GM12878 (cell line): ENCODE data around the gene MYO7A. TPM values are rescaled to one million over a fixed set of nuclear protein-coding genes. Genes with fewer than 3 reads are reported as not detected.

ENCODE experiments used
- ATAC-seq: fragments of 200-7000 bp; cut with Tn5 transposase; 3 replicates; pipeline ENCODE4 v1.9.1; 2020; ENCODE audit warnings: mild to moderate bottlenecking, moderate library complexity
- BruUV-seq: library from RNA; stranded (reverse); fragments of 400-500 nt; replicated peaks from 2 replicates; lab custom pipeline; 2021; lab: Mats Ljungman, UMichigan
- CTCF ChIA-PET: fragments of 300-600 bp; sonication (Branson Sonifier 250); formaldehyde crosslinking; extraction: SDS; loops from one replicate; lab custom pipeline; 2021; ENCODE audit warnings: inconsistent platforms; lab: Yijun Ruan, JAX
- POLR2A ChIA-PET: fragments of 350-600 bp; formaldehyde crosslinking; extraction: SDS; loops from one replicate; lab custom pipeline; 2021; ENCODE audit warnings: inconsistent platforms; lab: Charles Lee
- RAD21 ChIA-PET: fragments of 300-600 bp; sonication (Branson Sonifier 250); formaldehyde crosslinking; loops from one replicate; lab custom pipeline; 2023; ENCODE audit warnings: antibody characterized with exemption; ENCODE audit not compliant: unreplicated experiment; lab: Charles Lee
- SMC1A ChIA-PET: fragments of 300-600 bp; sonication (Branson Sonifier 250); formaldehyde crosslinking; loops from one replicate; lab custom pipeline; 2023; ENCODE audit not compliant: unreplicated experiment, uncharacterized antibody; lab: Charles Lee
- DNase-seq: peaks from one replicate; pipeline ENCODE4 v3.0.0-alpha.2; 2011; ENCODE audit warnings: low read depth, low spot score
- FAIRE-seq: peaks from 3 replicates; lab custom pipeline; 2011; peaks lifted over from hg19 to GRCh38; lab: Jason Lieb, UNC
- H2AFZ ChIP-seq: 2 replicates; pipeline ENCODE4 v1.6.0; 2011; ENCODE audit warnings: low read depth, low read length, control low read depth; ENCODE audit not compliant: control insufficient read depth
- H3K27ac ChIP-seq: 2 replicates; pipeline ENCODE4 v1.5.1; 2011; ENCODE audit warnings: control low read depth; ENCODE audit not compliant: control insufficient read depth, insufficient read depth
- H3K27me3 ChIP-seq, 2 experiments: replicated peaks in 1 of 2; 2 replicates each; pipeline versions ENCODE4 v1.6.0 to v1.6.1; 2011; ENCODE audit warnings: low read length in 1 of 2; ENCODE audit not compliant: control insufficient read depth in 2 of 2, insufficient read depth in 2 of 2
- H3K36me3 ChIP-seq, 2 experiments: 2 replicates each; pipeline ENCODE4 v1.5.1; 2011; ENCODE audit warnings: low read length in 1 of 2; ENCODE audit not compliant: control insufficient read depth in 2 of 2, insufficient read depth in 2 of 2
- H3K4me1 ChIP-seq: 2 replicates; pipeline ENCODE4 v1.6.1; 2011; ENCODE audit warnings: mild to moderate bottlenecking, low read length, moderate library complexity, mixed read lengths; ENCODE audit not compliant: control insufficient read depth, insufficient read depth
- H3K4me2 ChIP-seq: 2 replicates; pipeline ENCODE4 v1.6.0; 2011; ENCODE audit warnings: control low read depth; ENCODE audit not compliant: control insufficient read depth, insufficient read depth
- H3K4me3 ChIP-seq: fragments of 200-600 bp; sonication (generic); 2 replicates; pipeline ENCODE4 v1.5.1; 2016
- H3K79me2 ChIP-seq: 2 replicates; pipeline ENCODE4 v1.6.0; 2011; ENCODE audit warnings: low read length; ENCODE audit not compliant: control insufficient read depth, insufficient read depth
- H3K9ac ChIP-seq: 2 replicates; pipeline ENCODE4 v1.8.0; 2011; ENCODE audit warnings: low read length, control low read depth, mixed read lengths; ENCODE audit not compliant: control insufficient read depth, insufficient read depth
- H3K9me3 ChIP-seq: replicated peaks from 3 replicates; pipeline ENCODE4 v1.5.1; 2011; ENCODE audit warnings: mild to moderate bottlenecking, low read length; ENCODE audit not compliant: control insufficient read depth, insufficient read depth
- H4K20me1 ChIP-seq: 2 replicates; pipeline ENCODE4 v1.6.0; 2011; ENCODE audit not compliant: control insufficient read depth, insufficient read depth
- BCLAF1 ChIP-seq: fragments of 450-650 bp; IDR thresholded peaks from 2 replicates; pipeline ENCODE4 v1.6.1; 2017; ENCODE audit warnings: antibody characterized with exemption, mild to moderate bottlenecking, moderate library complexity
- CHD4 ChIP-seq: fragments of 200-600 bp; sonication (generic); IDR thresholded peaks from 2 replicates; pipeline ENCODE4 v1.6.1; 2016; ENCODE audit warnings: mild to moderate bottlenecking
- CREM ChIP-seq: IDR thresholded peaks from 2 replicates; pipeline ENCODE4 v1.6.1; 2014; ENCODE audit warnings: antibody characterized with exemption, low read depth
- EGR1 ChIP-seq, 2 experiments: IDR thresholded peaks; 1 replicate in 1 of 2; 2 replicates in 1 of 2; pipeline ENCODE4 v1.6.1; 2011 to 2012; ENCODE audit warnings: low read depth in 2 of 2, low read length in 2 of 2, borderline replicate concordance in 1 of 2, mild to moderate bottlenecking in 1 of 2, moderate library complexity in 1 of 2
- HCFC1 ChIP-seq: fragments of 150-350 bp; IDR thresholded peaks from 2 replicates; pipeline ENCODE4 v1.6.1; 2014; ENCODE audit warnings: low read length
- MEF2A ChIP-seq: IDR thresholded peaks from 2 replicates; pipeline ENCODE4 v1.6.1; 2011; ENCODE audit warnings: low read depth, mild to moderate bottlenecking, low read length, moderate library complexity; ENCODE audit not compliant: insufficient read depth
- POU2F2 ChIP-seq: IDR thresholded peaks from 3 replicates; pipeline ENCODE4 v1.6.1; 2011; ENCODE audit warnings: low read depth, mild to moderate bottlenecking, low read length, borderline replicate concordance
- RAD21 ChIP-seq: IDR thresholded peaks from 2 replicates; pipeline ENCODE4 v1.6.1; 2011; ENCODE audit warnings: mild to moderate bottlenecking, low read depth, low read length, moderate library complexity; ENCODE audit not compliant: insufficient read depth
- YY1 ChIP-seq: IDR thresholded peaks from 2 replicates; pipeline ENCODE4 v1.6.1; 2011; ENCODE audit warnings: low read depth, mild to moderate bottlenecking, low read length
- ZBTB33 ChIP-seq: fragments of 450-650 bp; IDR thresholded peaks from 2 replicates; pipeline ENCODE4 v1.6.1; 2017; ENCODE audit warnings: mild to moderate bottlenecking
- WGBS: methylation state at CpG from one replicate; pipeline ENCODE4 v1.1.6; 2016; ENCODE audit warnings: low lambda C conversion rate; ENCODE audit not compliant: insufficient replicate concordance, insufficient coverage; ENCODE audit errors: missing lambda C conversion rate; 5-methylcytosine and 5-hydroxymethylcytosine counted together
- in situ Hi-C: fragments of 300-500 bp; cut with MboI; formaldehyde crosslinking; loops from 9 replicates; pipeline ENCODE4 v1.14.3; 2018; ENCODE audit warnings: mixed read lengths
- intact Hi-C: fragments of 100-400 bp; cut with micrococcal nuclease; formaldehyde crosslinking; loops from one replicate; pipeline ENCODE4 v1.14.2; 2022; ENCODE audit not compliant: unreplicated experiment
- polyA plus RNA-seq, 11 experiments: library from polyadenylated mRNA; depleted of rRNA in 4 of 11; unstranded in 6 of 11; stranded (reverse) in 5 of 11; fragments of >200 nt; fragmentation: Nextera tagmentation in 4 of 11; fragmentation: Illumina TruSeq in 1 of 11; extraction: Ambion mirVana in 4 of 11; extraction: Trizol in 1 of 11; gene quantifications; 1 replicate in 1 of 11; 2 replicates in 10 of 11; pipeline versions ENCODE4 v1.2.1 to v1.2.3, GENCODE V29; 2011 to 2016; ENCODE audit warnings: inconsistent platforms in 2 of 11, missing spikeins in 2 of 11, low read depth in 1 of 11
- total RNA-seq, 4 experiments: library from RNA; depleted of rRNA in 3 of 4; stranded (reverse); fragments of >200 nt in 3 of 4; fragmentation: Illumina TruSeq in 1 of 4; extraction: Trizol in 1 of 4; gene quantifications; 2 replicates each; pipeline versions ENCODE4 v1.2.1 to v1.2.3, GENCODE V29; 2013 to 2021
- TF ChIP-seq, protein P1 (sequence below): fragments of 450-650 bp; IDR thresholded peaks from 2 replicates; pipeline ENCODE4 v1.6.1; 2018; ENCODE audit warnings: mild to moderate bottlenecking, low read depth, moderate library complexity; ENCODE audit not compliant: partially characterized antibody

Gene MYO7A
- total and polyA plus RNA-seq, 10 of the 15 experiments (the other 5 are each of a cell fraction or from before 2014, with no cell fraction given) = 0.01 to 0.21 (median 0.04) TPM; not detected in 6

- H3K4me3 ChIP-seq = no peak overlapping the region
- ChIA-PET CTCF (interaction anchor here (1.1 to 3.0 kb wide), 3 partner anchors 9 to 181 kb away, joined by 3 to 17 read pairs (median 4); no protein-coding TSS in a partner anchor), POLR2A (no interaction called here), RAD21 (no interaction called here), SMC1A (no interaction called here)
- TF ChIP-seq RAD21 (no peak), YY1 (no peak), ZBTB33 (no peak), CHD4 (no peak), CREM (no peak), EGR1 (IDR thresholded peaks at IDR 0.05; ENCODE audit: borderline replicate concordance in 1 of 2, low read depth in 2 of 2, low read length in 2 of 2) (no peak), BCLAF1 (no peak), HCFC1 (no peak), MEF2A (no peak), POU2F2 (no peak)
- TF ChIP-seq, protein P1, sequence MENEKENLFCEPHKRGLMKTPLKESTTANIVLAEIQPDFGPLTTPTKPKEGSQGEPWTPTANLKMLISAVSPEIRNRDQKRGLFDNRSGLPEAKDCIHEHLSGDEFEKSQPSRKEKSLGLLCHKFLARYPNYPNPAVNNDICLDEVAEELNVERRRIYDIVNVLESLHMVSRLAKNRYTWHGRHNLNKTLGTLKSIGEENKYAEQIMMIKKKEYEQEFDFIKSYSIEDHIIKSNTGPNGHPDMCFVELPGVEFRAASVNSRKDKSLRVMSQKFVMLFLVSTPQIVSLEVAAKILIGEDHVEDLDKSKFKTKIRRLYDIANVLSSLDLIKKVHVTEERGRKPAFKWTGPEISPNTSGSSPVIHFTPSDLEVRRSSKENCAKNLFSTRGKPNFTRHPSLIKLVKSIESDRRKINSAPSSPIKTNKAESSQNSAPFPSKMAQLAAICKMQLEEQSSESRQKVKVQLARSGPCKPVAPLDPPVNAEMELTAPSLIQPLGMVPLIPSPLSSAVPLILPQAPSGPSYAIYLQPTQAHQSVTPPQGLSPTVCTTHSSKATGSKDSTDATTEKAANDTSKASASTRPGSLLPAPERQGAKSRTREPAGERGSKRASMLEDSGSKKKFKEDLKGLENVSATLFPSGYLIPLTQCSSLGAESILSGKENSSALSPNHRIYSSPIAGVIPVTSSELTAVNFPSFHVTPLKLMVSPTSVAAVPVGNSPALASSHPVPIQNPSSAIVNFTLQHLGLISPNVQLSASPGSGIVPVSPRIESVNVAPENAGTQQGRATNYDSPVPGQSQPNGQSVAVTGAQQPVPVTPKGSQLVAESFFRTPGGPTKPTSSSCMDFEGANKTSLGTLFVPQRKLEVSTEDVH = no peak
- no peak overlapping the region for H3K27ac ChIP-seq
- H3K79me2 ChIP-seq = no peaks in the 10 kb centered on the region
- intact Hi-C loops (loop anchor here (10.0 kb wide), 1 partner anchor 369 kb away; no protein-coding TSS in a partner anchor), in situ Hi-C loops (no loop called here)
- no TSS peak for BruUV-seq
- H2AFZ ChIP-seq = no peak overlapping the region
- H3K9me3 ChIP-seq = no peaks in the 10 kb centered on the region
- FAIRE-seq (no peak), ATAC-seq (no peak), DNase-seq (no peak)
- H4K20me1 ChIP-seq = no peaks in the 10 kb centered on the region
- no peaks in the 10 kb centered on the region for H3K4me1 ChIP-seq
- H3K27me3 ChIP-seq = peaks cover 0 to 2% of the 10 kb centered on the region in 2 experiments; a peak in 2 of 4 replicates
- no peak overlapping the region for H3K4me2 ChIP-seq
- WGBS = 27% methylated on average over 2 of the region's 2 CpGs
- H3K9ac ChIP-seq = no peak overlapping the region
- H3K36me3 ChIP-seq = no peaks in the 10 kb centered on the region
Measured at GRCh38 chr11:77103319-77103718, 24.7 kb upstream of the MYO7A start.
